K562 (cell line): ENCODE measurements around the gene OLFM4. TPM values are rescaled to one million over a fixed set of nuclear protein-coding genes. Genes with fewer than 3 reads are reported as not detected.

Source experiments
- ATAC-seq: fragments of 200-7000 bp; cut with Tn5 transposase; 3 replicates; pipeline ENCODE4 v1.9.1; 2020; ENCODE audit warnings: moderate library complexity
- BruUV-seq: library from RNA; stranded (reverse); fragments of 400-500 nt; replicated peaks from 2 replicates; lab custom pipeline; 2021; lab: Mats Ljungman, UMichigan
- CTCF ChIA-PET: fragments of 300-600 bp; formaldehyde crosslinking; extraction: SDS; loops from one replicate; lab custom pipeline; 2021; ENCODE audit warnings: low intra/inter-chr PET ratio; lab: Yijun Ruan, JAX
- POLR2A ChIA-PET: fragments of 300-600, 350-650 bp; sonication (Branson Sonifier 250); formaldehyde crosslinking; extraction: SDS; loops from one replicate; lab custom pipeline; 2021; ENCODE audit warnings: antibody characterized with exemption, inconsistent platforms; lab: Yijun Ruan, JAX
- DNase-seq, 4 experiments: peaks; one replicate each; pipeline versions ENCODE4 v3.0.0 to v3.0.0-alpha.2; 2011 to 2018; ENCODE audit warnings: low spot score in 3 of 4, mixed read lengths in 3 of 4; ENCODE audit errors: extremely low read depth in 1 of 4
- FAIRE-seq: peaks from 2 replicates; lab custom pipeline; 2011; peaks lifted over from hg19 to GRCh38; lab: Jason Lieb, UNC
- H2AFZ ChIP-seq: 2 replicates; pipeline ENCODE4 v1.6.0; 2011; ENCODE audit warnings: low read depth, low read length, control low read depth, inconsistent platforms
- H3K27ac ChIP-seq: fragments of 200-600 bp; 3 replicates; pipeline ENCODE4 v1.8.0; 2011; ENCODE audit warnings: low read depth, mild to moderate bottlenecking, control low read depth, inconsistent platforms, low read length, moderate library complexity, mixed read lengths; ENCODE audit errors: extremely low read depth
- H3K27me3 ChIP-seq, 2 experiments: fragments of 300-600 bp in 1 of 2; 2 replicates in 1 of 2; 3 replicates in 1 of 2; pipeline versions ENCODE4 v1.6.0 to v1.8.0; 2011; ENCODE audit warnings: inconsistent platforms in 2 of 2, low read length in 2 of 2, mild to moderate bottlenecking in 1 of 2, mixed read lengths in 1 of 2, moderate library complexity in 1 of 2; ENCODE audit not compliant: control insufficient read depth in 2 of 2, insufficient read depth in 2 of 2
- H3K36me3 ChIP-seq: fragments of 300-600 bp; 3 replicates; pipeline ENCODE4 v1.8.0; 2011; ENCODE audit warnings: mild to moderate bottlenecking, low read length, inconsistent platforms; ENCODE audit not compliant: control insufficient read depth, insufficient read depth
- H3K4me1 ChIP-seq, 2 experiments: fragments of 200-600 bp in 1 of 2; replicated peaks in 1 of 2; 2 replicates in 1 of 2; 3 replicates in 1 of 2; pipeline versions ENCODE4 v1.5.1 to v1.8.0; 2011; ENCODE audit warnings: inconsistent platforms in 2 of 2, low read length in 2 of 2, mild to moderate bottlenecking in 1 of 2, mixed read lengths in 1 of 2, moderate library complexity in 1 of 2; ENCODE audit not compliant: control insufficient read depth in 2 of 2, insufficient read depth in 2 of 2
- H3K4me2 ChIP-seq: 2 replicates; pipeline ENCODE4 v1.6.1; 2011; ENCODE audit warnings: low read length, control low read depth, inconsistent platforms, mixed read lengths; ENCODE audit not compliant: insufficient read depth
- H3K4me3 ChIP-seq: fragments of 200-600 bp; sonication (generic), shearing (Covaris generic); 2 replicates; pipeline ENCODE4 v1.5.1; 2016; ENCODE audit warnings: control low read depth, inconsistent platforms
- H3K79me2 ChIP-seq: fragments of 200-600 bp; 3 replicates; pipeline ENCODE4 v1.8.0; 2011; ENCODE audit warnings: low read length, inconsistent platforms; ENCODE audit not compliant: control insufficient read depth, insufficient read depth
- H3K9ac ChIP-seq, 2 experiments: 2 replicates each; pipeline versions ENCODE4 v1.6.0 to v1.6.1; 2011; ENCODE audit warnings: low read depth in 2 of 2, low read length in 2 of 2, control low read depth in 1 of 2, inconsistent platforms in 1 of 2, mild to moderate bottlenecking in 1 of 2, mixed read lengths in 1 of 2; ENCODE audit not compliant: insufficient read depth in 1 of 2
- H3K9me1 ChIP-seq: one replicate; pipeline ENCODE4 v1.6.0; 2011; ENCODE audit warnings: inconsistent platforms, mild to moderate bottlenecking, low read length, moderate library complexity; ENCODE audit not compliant: control insufficient read depth, insufficient read depth
- H3K9me3 ChIP-seq: replicated peaks from 2 replicates; pipeline ENCODE4 v1.5.1; 2011; ENCODE audit warnings: low read depth, low read length, inconsistent platforms; ENCODE audit not compliant: control insufficient read depth, insufficient read depth
- H4K20me1 ChIP-seq: replicated peaks from 2 replicates; pipeline ENCODE4 v1.6.1; 2011; ENCODE audit warnings: low read length, inconsistent platforms, mixed read lengths; ENCODE audit not compliant: control insufficient read depth, insufficient read depth
- ARID3B ChIP-seq: fragments of 250-450 bp; sonication (Bioruptor Pico); IDR thresholded peaks from 2 replicates; pipeline ENCODE4 v1.4.0; 2020; ENCODE audit warnings: borderline replicate concordance
- FOSL1 ChIP-seq: fragments of 200-800 bp; sonication (Bioruptor generic); conservative IDR thresholded peaks from 2 replicates; pipeline ENCODE4 v1.6.1; 2016; ENCODE audit warnings: missing genetic modification characterization, missing compliant biosample characterization
- HCFC1 ChIP-seq: IDR thresholded peaks from 2 replicates; pipeline ENCODE4 v1.6.1; 2012; ENCODE audit warnings: low read depth, low read length, improper control_type of control experiment
- KAT8 ChIP-seq: fragments of 450-650 bp; IDR thresholded peaks from 2 replicates; pipeline ENCODE4 v1.6.1; 2016; ENCODE audit warnings: low read depth, mild to moderate bottlenecking
- SMARCE1 ChIP-seq: fragments of 450-650 bp; IDR thresholded peaks from 2 replicates; pipeline ENCODE4 v1.7.1; 2016; ENCODE audit warnings: mild to moderate bottlenecking
- ZNF318 ChIP-seq, 2 experiments: fragments of 450-650 bp; IDR thresholded peaks; 2 replicates each; pipeline ENCODE4 v1.6.1; 2016; ENCODE audit warnings: mild to moderate bottlenecking in 2 of 2, borderline replicate concordance in 1 of 2, low read depth in 1 of 2, moderate library complexity in 1 of 2
- ZNF41 ChIP-seq: fragments of 250-450 bp; sonication (Bioruptor Pico); conservative IDR thresholded peaks from 2 replicates; pipeline ENCODE4 v1.4.0; 2020; ENCODE audit warnings: mild to moderate bottlenecking
- WGBS: fragments of 100-300 bp; shearing (Covaris generic); methylation state at CpG from one replicate; pipeline ENCODE4 v1.1.6; 2016; ENCODE audit warnings: low coverage, mixed read lengths; ENCODE audit not compliant: insufficient coverage; ENCODE audit errors: missing lambda C conversion rate; 5-methylcytosine and 5-hydroxymethylcytosine counted together
- in situ Hi-C: fragments of 300-500 bp; cut with MboI; formaldehyde crosslinking; loops from 4 replicates; pipeline ENCODE4 v1.15.0; 2018; ENCODE audit warnings: inconsistent platforms, mixed read lengths
- intact Hi-C: fragments of 100-400 bp; cut with micrococcal nuclease; formaldehyde crosslinking; loops from 2 replicates; pipeline ENCODE4 v1.14.2; 2022
- polyA plus RNA-seq, 8 experiments: library from polyadenylated mRNA; depleted of rRNA in 4 of 8; stranded (reverse) in 5 of 8; unstranded in 3 of 8; fragments of >200 nt; fragmentation: Nextera tagmentation in 2 of 8; fragmentation: Illumina TruSeq in 1 of 8; extraction: Ambion mirVana in 2 of 8; extraction: Trizol in 1 of 8; gene quantifications; 2 replicates each; pipeline versions ENCODE4 v1.2.1 to v1.2.3, GENCODE V29; 2011 to 2014; ENCODE audit warnings: inconsistent platforms in 1 of 8, missing spikeins in 1 of 8
- total RNA-seq, 7 experiments: library from RNA; depleted of rRNA in 6 of 7; stranded (reverse); fragments of >200 nt in 6 of 7; fragmentation: Illumina TruSeq in 2 of 7; extraction: Trizol in 2 of 7; gene quantifications; 2 replicates each; pipeline versions ENCODE4 v1.2.1 to v1.2.3, GENCODE V29; 2011 to 2021; ENCODE audit warnings: low replicate concordance in 1 of 7

Gene OLFM4
- total and polyA plus RNA-seq, 9 of the 15 experiments (the other 6 are each of a cell fraction or from before 2014, with no cell fraction given) = not detected

GRCh38 chr13:53004573-53004972, 24.0 kb upstream of the OLFM4 start:
- CTCF ChIA-PET = no interaction called here
- DNase-seq (no peak), FAIRE-seq (no peak), ATAC-seq (no peak)
- no peaks in the 10 kb centered on the region for H3K27me3 ChIP-seq
- intact Hi-C loops (no loop called here), in situ Hi-C loops (no loop called here)
- no peak overlapping the region for H3K4me3 ChIP-seq
- no peaks in the 10 kb centered on the region for H3K9me1 ChIP-seq
- H4K20me1 ChIP-seq = no peaks in the 10 kb centered on the region; the same call in 1 of the 2 replicates
- H3K36me3 ChIP-seq = no peaks in the 10 kb centered on the region
- H3K9ac ChIP-seq = no peak overlapping the region
- H3K4me1 ChIP-seq = no peaks in the 10 kb centered on the region
- no TSS peak for BruUV-seq
- no peak overlapping the region for H3K4me2 ChIP-seq
- no peak overlapping the region for H3K27ac ChIP-seq
- no peak overlapping the region for H2AFZ ChIP-seq
- H3K79me2 ChIP-seq = no peaks in the 10 kb centered on the region
- POLR2A ChIA-PET = interaction anchor here (0.7 kb wide), 1 partner anchor 88 kb away, joined by 3 read pairs; no protein-coding TSS in a partner anchor
- H3K9me3 ChIP-seq = no peaks in the 10 kb centered on the region
- whole genome bisulfite sequencing = 0% methylated on average over 2 of the region's 2 CpGs
- TF ChIP-seq ZNF41 (CRISPR knock-in tag) (no peak), SMARCE1 (no peak), ZNF318 (IDR thresholded peaks at IDR 0.05; ENCODE audit: borderline replicate concordance in 1 of 2, low read depth in 1 of 2) (no peak), HCFC1 (no peak), KAT8 (no peak), ARID3B (CRISPR knock-in tag) (no peak), FOSL1 (tag) (no peak)
